ENCODE data around the gene GAS7.
A peak's percentile ranks its signal among the peaks of the same experiment; 100 is the strongest.
"Not testable (repeated sequence)": the region's sequence is repeated elsewhere in the genome, so short reads cannot be mapped to it uniquely, and the experiment has no call there.

Gene GAS7

GRCh38 chr17:9935408-9935807 is 263.0 kb downstream of the GAS7 start:
- no peak for DNase-seq

GRCh38 chr17:9934331-9934730 is 264.1 kb downstream of the GAS7 start:
- no peak for DNase-seq

GRCh38 chr17:9932491-9932890 is 265.9 kb downstream of the GAS7 start:
- DNase-seq, result no peak

- no peak for DNase-seq
Observed at GRCh38 chr17:9931144-9931741, 267.2 kb downstream of the GAS7 start.

GRCh38 chr17:9929871-9930270 is 268.5 kb downstream of the GAS7 start:
- no peak for DNase-seq

GRCh38 chr17:9928601-9929333 is 269.6 kb downstream of the GAS7 start:
- DNase-seq, result no peak

DNA sequence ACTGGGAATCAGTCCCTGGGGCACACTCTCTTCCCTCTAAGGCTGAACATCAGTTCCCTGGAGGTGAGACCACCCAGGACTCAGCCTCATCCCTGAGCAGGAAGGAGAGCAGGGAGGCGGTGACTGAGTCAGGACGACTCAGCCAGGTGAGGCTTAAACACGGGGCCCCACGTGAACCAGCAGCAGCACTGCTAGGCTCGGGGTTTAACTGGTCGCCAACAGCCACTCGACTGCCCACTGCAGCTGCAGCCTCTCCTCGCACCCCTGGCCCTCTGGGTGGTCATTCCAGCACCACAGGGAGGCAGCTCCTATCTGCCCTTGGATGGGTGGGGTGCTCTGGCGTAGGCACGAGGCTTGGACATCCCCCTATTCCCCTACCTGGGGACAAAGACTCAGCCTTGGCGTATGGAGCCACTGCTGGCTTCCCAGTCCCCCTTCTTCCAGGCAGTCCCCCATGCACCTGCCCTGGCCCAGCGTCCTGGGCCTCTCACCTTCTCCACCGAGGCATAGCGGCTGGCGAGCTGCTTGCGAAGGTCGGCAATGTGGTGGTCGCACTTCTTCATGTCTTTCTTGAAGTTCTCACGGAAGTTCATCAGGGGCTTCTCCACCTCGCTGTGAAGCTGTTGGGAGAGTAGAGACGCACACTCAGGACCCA is 272.1 kb downstream of the GAS7 start:
- DNase-seq, result no peak

- no peak for DNase-seq
Observed at GRCh38 chr17:9925457-9925856, 272.9 kb downstream of the GAS7 start.

- DNase-seq, result peak; percentile 72
Observed at GRCh38 chr17:9924735-9925191, 273.6 kb downstream of the GAS7 start.

- no peak for DNase-seq
Observed at GRCh38 chr17:9922012-9922848, 276.2 kb downstream of the GAS7 start.

GRCh38 chr17:9921216-9921615 is 277.2 kb downstream of the GAS7 start:
- DNase-seq, result not testable (repeated sequence)

DNA sequence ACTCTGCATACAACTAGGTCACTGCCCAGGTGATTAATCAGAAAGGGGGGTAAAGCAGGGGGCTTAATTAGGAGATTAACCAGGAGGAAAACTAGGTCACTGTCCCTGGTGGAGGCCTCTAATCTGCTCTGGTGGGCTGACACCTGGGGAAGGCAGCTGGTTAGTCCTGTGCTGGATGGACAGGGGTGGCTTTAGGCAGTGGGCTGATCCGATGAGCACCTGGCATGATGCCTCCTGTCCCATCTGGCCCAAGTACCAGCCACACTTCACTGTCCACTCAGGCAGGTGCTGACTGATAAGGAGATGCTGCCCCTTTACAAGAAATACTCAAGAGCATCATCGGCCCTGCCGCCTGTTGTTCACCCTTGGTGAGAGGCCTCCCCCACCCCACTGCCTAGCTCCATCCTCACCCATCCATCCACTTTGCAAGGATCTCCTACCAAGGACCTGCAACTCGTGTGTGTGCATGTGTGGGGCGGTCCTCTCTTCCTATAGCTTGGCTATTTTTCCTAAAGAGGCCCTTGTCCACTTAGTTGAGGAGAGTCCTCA is 279.5 kb downstream of the GAS7 start:
- DNase-seq, result no peak

DNA sequence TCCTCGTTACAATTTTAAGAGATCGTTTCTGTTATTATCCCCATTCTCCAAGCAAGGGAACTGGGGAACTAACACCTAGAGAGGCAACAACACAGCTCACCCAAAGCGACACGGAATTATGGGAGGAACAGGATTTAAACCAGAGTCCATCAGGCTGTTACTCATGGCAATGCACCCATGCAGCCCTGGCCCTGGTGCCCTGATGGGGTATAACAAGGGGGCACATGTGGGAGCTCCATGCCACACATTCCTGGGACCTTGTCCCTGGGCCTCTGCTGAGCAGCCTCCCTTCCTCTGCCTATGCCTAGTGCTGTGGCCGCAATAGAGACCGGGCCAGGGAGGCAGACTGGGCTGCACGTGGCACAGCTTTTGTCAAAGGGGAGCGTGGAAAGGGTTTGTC is 280.1 kb downstream of the GAS7 start:
- DNase-seq, result no peak

- DNase-seq, result no peak
Observed at GRCh38 chr17:9917801-9918200, 280.6 kb downstream of the GAS7 start.

GRCh38 chr17:9917131-9917530 is 281.3 kb downstream of the GAS7 start:
- DNase-seq, result no peak

GRCh38 chr17:9916108-9916507 is 282.3 kb downstream of the GAS7 start:
- no peak for DNase-seq

DNA sequence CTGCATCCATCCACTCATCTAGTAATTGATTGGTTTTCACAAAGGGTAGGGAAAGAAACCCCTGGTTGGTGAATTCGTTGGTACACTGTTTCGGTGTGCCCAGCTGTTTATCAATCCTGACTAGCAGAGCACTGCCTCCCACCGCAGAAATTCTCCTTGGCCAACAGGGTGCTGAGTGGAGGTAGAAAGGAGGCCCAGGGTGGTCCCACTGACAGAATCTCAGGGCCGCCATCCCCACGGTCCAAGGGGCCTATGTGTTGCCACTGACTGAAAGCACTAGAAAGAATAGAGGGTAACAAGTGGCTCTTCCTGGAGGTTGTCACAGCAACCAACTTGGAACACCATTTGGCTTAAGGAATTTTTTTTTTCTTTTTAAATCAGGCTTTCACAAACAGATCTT is 284.9 kb downstream of the GAS7 start:
- no peak for DNase-seq

DNA sequence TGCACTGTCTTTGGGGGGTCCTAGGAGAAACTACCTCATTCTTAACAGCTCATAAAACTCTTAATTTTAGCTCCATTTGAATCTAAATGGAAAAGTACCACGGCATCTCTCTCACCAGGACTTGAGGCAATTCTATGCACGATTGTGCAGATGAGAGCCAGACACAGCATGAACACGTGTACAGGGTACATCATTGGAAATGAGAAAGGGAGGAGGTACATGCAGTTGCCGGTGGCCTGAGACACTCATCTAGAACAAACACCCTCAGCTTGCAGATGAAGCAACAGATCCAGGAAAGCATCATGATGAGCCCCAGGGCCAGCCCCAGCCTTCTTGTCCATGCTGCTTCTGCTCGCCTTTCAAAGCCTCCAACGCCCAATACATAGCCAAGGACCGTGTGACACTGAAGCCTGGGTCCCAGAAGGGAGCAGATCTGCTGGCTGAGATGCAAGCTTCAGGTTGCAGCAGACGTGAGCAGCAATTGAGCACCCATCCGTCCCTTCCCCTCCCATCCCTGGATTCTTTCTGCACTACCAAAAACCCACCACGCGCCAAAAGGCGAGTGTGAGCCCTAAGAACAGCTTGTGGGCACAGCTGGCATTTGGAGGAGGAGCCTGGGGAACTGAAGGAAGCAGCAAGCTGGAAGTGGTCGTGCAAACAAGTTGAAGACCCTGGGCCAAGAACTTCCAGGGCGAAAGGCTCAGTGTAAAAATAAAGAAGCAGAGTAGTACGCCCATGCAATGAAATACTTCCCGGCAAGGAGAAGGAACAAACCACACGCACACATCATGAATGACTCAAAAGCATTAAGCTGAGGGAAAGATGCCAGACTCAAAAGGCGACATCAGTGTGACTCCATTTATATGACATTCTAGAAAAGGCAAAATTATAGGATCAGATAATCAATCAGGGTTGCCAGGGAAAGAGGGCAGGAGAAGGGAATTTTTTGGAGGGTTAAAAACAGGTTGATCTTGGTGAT is 286.0 kb downstream of the GAS7 start:
- no peak for DNase-seq

DNA sequence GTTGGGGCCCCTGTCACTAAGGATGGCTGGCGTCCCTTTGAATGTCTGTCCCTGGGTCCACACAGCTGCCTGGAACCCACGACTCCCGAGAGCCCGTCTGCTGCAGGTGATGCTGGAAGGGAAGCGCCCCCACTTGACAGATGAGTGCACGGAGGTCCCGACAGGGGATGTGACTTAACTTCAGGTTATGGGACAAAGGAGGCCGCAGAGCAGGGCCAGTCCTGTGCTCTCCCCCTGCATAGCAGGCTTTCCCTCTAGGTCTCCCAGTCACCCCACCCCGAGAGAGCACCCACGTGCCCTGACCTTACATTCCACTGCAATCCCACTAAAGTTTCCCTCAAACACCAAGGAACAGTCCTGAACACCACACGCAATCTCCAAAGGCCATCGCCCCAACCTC is 287.3 kb downstream of the GAS7 start:
- no peak for DNase-seq

GRCh38 chr17:9908649-9909042 is 289.8 kb downstream of the GAS7 start:
- DNase-seq, result no peak

DNA sequence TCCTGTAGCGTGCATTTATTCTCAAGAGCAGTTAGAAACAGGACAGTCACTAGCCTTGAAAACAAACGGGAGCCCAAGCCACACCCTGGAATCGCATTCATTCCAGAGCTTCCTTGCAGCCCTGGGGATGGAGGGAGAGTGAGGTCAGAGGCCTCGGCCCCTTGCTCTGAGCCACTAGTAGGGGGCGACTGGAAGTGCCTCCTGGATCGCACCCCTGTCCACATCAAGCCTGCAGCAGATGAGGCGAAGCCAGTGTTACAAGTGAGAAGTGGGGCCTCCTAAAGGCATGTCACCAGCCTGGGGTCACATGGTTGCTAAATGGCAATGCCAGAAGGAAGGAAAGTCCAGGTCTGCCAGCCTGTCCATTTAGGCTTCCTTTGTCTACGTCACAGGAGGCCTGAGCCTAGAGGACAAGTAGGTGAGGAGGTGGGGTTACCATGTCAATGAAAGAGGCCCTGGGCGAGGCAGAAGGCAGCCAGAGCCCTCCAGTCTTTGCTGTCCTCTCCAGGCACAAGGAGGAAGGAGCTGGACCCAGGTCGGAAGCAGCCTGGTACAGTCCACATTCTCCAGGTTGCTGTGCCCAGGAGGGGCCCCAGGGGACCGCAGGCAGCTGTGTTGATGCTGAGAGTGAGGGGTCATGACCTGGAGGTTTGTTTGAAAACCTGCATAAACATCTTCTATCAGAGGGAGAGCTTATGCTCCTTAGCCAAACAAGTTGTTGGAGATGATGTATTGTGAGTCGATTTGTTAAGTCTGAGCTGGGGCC is 290.3 kb downstream of the GAS7 start:
- DNase-seq, result no peak

All from activated CD4-positive, alpha-beta T cell treated with anti-CD3 and anti-CD28 coated beads, Interleukin-2, Interleukin-6, amounts not matched to agents 100 ng/mL and 50 ng/mL, durations not matched to agents 16 hours and 8 hours (primary cell).